HG02840 (cell line): ENCODE data around the gene KRT79.
"Not testable (repeated sequence)": the region's sequence is repeated elsewhere in the genome, so short reads cannot be mapped to it uniquely, and the experiment has no call there.

Experiments used
- ATAC-seq: cut with Tn5 transposase; IDR thresholded peaks from one replicate; pipeline ENCODE4 v1.9.1; 2021; ENCODE audit warnings: mild to moderate bottlenecking, moderate library complexity, moderate number of reproducible peaks; ENCODE audit not compliant: unreplicated experiment, low FRiP score

KRT79 gene

DNA sequence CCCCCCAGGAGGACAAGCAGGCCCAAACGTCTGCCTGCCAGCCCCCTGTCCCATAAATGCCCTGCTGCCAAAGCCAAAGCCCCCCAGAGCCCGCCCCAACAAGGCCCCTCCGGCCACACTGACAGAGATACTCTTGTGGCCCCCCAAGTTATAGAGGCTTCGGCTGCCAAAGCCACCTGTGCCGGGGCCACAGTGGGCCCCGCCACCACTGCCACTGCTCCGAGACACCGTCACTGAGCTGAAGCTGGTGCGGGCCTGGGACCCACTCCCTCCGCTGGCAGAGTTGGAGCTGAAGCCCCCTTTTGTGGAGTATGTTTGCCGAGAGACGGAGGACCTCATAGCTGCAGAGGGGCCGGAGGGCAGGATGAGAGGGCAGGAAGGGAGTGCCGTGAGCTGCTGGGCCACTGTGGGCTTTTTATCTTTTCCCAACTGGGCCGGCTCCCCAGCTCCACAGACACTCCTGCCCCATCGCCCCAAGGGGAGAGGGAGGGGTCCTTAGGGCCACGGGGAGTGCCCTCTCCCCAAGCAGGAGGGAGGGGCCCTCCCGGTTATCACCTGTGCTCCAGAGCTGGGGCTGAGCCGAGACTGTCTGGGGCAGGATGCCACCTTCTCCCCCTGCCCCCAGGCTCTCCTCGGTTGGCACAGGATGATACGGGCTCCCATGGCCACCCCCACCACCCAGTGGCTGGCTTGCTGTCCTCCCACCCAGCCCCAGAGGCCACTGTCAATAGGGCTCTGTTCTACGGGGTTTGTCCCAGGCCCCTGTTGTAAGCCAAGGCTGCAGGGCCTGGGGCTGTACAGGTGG is at the start of gene KRT79:
Gene KRT79, minus strand, starts transcription at position 390 of the 805 bp plus-strand sequence. Its CDS starts 51 bp downstream, at position 339.
- ATAC-seq, result no peak

DNA sequence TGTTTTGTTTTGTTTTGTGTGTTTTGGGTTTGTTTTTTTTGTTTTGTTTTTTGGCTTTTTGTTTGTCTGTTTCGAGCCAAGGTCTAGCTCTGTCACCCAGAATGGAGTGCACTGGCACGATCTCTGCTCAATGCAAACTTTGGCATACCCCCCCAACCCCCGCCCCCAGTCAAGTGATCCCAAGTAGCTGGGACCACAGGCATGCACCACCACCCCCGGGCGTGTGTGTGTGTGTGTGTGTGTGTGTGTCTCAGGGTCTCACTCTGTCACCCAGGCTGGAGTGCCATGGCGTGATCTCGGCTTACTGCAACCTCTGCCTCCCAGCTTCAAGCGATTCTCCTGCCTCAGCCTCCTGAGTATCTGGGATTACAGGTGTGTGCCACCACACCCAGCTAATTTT is 46.4 kb upstream of the KRT79 start:
- ATAC-seq, result not testable (repeated sequence)

DNA sequence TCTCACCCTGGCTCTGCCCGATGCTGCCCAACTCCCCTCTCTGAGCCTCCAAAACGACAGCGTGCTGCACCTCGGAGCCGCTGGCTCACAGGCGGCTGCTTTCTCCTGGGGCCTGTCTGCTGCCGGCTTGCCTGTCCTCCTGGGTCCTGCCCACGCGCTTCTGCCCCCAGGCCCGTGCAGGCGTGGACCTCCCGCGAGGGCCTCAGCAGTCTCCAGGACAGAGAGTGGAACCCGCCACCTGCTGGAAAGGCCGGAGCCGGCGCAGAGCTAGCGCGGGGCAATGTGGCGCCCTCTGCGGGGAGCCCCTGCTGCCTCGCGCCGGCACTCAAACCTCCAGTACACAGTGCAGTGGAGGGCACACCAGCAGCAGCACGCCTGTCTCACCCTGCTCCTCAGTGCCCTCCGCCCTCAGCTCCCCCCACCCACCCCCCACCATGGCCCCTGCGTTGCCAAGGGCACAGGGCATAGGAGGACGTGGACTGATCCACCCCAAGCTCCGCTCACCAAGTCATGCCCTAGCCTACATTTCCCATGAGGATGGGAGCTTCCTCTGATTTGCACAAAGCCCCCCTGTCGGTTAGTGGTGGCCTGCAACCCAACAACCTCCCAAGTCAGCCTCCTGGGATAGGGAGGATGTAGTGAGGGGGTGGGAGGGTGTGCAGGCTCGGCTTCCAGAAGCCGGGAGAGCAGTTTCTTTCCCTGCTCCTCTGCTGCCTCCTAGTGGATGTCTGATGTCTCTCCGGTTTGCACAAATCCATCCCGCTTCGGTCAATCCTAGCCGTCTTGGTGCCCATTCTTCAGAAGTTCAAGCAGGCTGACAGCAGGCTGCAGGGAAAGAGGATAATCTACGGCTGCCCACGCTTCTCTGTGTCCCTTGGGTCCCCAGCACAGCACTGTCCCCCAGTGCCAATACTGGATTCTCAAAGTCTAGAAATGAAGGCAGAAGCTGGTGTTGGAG is 45.6 kb upstream of the KRT79 start:
- no peak for ATAC-seq

DNA sequence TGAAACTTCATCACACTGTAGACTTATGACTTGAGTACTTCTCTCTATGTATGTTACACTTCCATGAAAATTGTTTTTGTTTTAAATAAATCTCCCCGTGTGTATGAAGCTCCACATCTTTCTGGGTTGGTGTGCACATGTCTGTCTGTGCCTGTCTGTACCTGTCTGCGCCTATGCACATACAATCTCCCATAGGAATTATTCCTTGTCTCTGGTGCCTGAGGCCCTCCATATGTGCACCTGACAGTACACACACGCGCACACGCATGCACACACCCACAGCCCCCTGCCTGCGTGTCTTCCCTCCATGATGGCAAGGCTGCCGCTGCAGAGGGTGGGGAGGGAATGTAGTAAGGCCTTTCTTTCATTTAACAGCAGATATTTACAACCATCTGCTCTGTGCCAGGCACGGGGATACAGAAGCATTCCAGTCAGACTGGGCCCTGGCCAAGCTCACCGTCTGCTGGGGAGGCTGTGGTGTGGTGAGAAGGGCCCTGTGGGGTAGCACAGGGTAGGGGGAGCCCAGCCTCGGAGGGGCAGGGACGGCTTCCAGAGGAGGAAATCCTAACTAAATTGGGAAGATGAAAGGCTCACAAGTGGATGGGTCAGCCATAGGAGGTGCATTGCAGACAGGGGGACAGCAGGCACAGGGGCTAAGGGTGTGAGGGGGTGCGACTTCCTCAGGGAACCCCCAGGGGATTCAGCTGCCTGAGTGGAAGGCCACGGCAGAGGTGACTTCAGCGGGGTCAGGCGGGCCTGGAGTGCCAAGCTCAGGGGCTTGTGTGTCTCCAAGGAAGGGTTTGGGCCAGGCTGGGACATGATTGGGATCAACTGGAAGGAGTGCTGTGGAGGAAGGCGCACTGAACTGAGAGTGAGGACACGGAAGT is 44.6 kb upstream of the KRT79 start:
- ATAC-seq, result no peak

DNA sequence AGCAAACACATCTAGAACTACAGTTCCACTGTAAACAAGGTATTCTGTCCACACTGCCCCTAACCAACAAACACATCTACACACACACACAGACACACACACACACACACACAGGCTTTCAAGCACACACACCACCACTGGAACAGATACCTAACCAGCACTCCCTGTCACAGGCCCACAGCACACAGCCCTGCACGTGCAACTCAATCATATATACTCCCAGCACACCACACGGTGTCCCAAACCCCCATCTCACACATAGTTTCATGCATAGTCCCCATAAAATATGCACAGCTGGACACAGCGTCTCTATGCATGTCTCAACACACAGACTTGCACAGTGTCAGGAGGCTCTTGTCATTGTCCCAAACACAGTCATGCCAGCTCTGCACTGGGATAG is 43.1 kb upstream of the KRT79 start:
- no peak for ATAC-seq

DNA sequence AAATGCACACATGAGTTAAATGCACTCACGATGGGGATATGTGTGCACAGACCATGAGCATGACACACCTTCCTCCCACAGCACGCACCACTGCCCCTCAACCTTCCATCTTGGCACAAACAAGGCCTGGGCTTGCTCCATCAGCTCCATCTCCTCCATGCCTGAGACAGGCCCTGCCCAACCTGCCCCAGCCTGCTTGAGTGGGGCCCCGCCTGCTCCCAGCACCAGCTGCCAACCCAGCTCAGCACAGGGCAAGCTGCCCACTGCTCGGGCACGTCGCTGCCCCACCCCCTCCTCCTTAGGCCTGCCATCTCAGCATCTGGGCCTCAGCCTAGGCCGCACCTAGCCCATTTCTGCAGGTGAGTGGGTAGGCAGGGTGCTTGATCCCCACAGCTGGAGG is 42.3 kb upstream of the KRT79 start:
- no peak for ATAC-seq

DNA sequence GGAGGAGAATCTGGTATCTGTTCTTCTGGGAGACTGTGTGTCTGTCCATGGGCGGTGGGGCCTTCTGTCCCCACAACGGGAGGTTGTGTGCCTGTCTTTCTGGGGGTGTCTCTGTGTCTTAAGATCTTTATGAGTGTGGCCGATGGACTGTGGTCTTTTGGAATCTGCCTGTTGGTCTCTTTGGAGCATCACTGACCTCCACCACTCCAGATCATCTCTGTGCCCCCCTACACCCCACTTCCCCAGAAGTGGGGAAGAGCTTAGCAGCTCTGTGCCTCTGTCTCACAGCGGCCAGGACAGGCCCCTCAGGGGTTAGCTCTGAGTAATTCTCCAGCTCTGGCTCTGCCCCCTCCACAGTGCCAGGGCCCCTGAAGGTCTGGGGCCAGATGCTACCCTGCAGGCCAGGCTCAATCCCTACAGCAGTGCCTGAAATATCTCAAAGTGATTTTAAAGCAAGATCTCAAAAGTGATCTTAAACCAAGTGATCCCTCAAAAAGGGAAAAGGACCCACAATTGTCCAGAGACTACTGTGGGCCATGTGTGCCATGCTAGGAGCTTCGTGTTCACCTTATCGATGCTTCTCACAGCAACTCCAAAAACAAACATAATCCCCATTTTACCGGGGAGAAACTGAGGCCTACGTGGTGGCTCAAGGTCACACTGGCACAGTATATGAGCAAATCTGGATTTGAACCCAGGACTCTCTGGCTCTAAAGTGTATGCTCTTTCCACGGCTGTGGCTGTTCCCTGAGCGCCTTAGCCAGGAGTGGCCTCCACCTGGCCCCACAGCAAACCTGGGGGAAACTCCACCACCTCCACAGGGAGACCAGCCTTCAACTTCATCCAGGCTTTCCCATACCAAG is 40.7 kb upstream of the KRT79 start:
- ATAC-seq, result no peak

DNA sequence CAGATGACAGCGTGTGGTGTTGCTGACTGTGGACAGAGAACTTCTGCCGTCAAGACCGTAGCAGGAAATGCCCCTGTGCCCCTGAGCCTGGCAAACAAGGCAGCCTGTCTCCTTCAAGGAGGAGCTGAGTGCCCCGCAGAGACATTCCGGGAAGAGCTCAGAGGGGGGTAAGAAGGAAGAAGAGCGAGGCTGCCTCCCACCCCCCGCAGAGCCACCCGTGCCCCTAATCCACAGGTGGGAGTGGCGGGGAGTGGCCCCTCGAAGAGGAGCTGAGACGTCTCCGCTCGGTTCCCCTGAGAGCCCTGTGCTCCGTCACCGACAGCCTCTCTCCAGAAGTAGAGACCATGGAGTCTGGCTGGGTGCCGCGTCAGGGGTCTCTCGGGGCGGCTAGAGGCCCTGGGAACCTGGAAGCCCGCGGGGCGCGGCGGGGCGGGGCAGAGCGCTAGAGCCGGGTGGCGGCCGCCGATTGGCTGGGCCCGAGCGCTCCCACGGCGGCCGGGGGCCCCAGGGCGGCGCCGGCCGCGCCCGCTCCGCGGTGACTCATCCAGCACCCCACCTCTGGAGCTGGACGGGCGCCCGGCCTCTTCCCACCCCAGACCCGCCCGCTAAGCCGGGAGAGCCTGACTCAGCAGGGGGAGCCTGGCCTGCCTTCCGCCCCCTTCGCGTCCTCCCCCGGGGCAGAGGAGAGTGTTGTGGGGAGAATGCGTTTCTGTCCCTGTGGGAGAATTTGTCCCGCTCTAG is 39.9 kb upstream of the KRT79 start:
- ATAC-seq, result no peak

DNA sequence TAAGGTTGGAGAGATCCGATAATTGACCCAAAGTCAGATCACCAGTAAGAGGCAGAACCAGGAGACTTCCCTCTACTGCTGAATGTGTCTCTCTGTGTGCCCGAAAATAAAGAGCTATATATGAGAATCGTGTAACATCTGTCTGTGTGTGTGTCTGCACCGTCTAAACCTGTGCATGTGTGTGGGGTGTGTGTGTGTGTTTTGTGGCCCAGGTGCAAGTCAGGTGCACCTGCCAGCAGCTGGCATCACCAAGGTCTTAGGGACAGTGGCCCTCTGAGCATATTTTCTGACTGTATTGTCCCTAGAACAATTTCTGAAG is 39.4 kb upstream of the KRT79 start:
- no peak for ATAC-seq

DNA sequence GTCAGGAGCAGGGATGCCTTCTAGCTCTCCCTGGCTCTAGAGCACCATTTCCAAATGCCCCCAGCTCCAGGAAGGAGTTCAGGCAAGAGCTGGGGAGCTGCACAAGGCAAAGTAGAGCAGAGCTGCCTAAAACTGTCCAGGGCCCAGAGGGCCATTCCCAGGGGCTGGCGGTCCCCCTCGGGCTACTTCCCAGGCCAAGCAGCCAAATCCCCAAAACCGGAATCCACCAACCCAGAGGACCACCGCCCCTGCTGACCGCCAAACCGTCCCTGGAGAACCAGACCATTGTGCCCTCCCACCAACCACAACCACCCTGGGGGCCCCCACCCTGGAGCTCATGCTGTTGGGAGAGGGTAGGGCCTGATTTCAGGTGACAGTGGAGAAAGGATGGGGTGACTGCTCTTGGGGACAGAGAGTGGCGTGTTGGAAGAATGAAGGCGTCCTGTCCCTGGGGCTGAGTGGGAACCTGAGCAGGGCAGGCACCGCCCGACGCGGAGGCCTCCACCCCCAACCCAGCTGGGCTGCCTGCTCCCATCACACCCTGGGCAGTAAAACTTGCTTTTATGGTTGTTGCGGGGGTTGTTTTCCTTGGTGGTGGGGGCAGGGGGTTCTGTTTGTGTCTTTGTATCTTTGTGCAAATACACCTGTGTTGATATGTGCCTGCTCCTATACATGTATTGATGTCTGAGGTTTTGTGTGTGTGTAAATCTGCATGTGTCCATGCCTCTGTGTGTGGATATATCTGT is 38.7 kb upstream of the KRT79 start:
- ATAC-seq, result no peak

DNA sequence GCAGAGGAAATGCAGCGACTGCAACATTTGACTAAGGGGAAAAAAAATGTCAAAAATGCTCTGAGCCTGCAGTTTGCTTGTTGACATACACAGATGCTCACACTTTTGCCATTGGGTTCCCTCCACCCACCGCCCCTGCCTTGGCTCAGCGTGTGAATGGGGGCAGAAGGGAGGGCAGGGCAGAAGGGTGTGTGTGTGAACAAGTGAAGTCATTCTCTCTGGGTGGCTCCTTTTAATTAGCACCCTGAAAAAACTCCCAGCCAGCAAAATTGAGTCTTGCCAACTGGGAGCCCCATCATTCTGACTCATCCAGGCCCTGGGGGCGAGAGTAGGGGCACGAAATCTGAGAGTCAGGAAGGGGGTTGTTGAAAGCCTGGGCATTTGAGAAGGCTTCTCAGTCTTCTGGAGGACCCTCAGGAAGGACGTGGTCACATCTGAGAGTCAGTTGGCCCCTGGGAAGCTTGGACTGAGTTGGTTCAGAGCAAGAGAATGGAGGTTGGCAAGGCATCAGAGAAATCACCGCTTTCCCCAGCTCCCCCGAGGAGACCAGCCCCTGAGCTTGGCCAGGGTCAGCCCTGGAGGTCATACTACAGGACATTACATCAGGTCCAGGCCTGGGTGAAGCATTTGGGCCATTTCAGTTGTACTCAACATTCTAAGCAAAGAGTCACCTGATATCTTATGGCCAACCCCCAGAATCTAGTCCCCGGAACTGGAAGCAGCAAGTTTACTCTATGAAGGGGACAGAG is 37.4 kb upstream of the KRT79 start:
- ATAC-seq, result no peak

DNA sequence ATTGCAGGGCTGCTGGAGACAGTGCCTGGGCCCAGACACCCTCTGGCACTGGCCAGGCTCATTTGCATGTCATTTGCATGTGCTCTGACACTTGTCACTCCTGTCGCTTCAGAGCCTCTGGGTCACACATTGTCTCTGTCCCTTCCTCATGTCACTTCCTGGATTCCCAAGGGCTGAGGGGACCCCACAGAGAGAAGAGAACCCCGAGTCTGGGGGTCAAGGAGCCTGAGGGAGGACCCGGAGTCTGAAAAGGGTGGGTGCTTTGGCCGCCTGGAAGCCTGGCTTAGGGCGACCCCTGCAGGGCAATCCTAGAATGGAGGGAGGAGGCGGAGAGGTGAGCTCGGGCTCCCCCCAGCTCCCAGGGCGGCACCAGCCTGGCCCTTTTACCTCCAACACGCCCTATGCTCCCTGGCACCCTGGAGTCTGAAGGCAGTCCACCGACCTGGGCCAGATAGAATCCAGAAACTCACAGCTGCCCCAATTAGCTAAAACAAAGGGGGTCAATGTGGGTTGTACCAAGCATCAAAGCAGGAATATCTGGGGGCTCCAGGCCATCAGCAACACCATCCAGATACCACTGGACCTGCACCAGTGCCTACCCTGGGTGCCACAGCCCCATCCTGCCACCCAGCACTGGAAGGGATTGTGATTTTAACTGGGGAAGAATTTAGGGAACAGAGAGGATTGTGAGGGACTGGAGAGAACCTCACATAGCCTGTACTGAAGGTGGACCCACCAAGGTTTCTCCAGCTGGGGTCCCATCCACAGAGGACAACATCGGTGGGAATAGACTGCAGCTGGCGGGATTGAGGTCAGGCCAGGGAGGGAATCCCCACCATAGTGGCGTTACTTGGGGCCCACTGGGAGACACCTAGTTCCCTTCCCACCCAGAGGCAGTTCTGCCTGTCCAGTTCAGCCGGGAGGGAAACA is 36.5 kb upstream of the KRT79 start:
- ATAC-seq, result no peak

DNA sequence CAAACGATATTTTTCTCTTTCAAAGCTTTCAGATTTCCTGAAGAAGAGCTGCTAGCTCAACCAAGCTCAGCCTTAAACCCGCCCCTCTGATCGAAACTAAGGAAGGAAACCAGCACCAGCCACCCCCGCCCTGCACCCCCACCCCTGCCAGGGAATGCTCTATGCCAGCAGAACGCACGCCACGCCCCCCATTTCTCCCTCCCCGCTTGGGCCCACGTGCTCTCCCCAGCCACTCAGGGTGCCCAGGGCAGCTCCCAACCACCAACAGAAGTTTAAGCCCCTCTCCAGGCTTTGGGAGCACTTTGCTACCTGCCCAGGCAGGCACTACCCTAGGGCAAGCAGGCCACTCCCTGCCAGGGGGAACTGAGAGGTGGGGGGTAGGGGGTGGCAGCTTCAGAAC is 33.5 kb upstream of the KRT79 start:
- ATAC-seq, result no peak

DNA sequence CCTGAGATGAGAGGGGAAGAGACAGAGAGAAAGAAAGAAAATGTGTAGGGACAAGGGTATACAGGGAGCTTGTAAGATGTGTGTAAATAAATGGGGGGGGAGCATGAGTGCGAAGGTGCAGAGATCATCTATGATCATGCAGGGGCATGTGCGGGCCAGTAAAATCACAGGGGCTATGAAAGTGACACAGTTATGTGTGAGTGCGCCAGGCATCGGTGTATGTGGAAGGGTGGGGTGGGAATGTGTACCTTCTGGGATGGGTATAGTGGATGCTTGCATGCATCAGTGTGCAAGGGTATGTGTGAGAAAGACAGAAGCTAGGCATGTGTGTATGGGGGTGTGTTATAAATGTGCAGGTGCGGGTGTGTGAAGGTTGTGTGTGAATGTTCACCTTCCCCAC is 33.0 kb upstream of the KRT79 start:
- no peak for ATAC-seq

DNA sequence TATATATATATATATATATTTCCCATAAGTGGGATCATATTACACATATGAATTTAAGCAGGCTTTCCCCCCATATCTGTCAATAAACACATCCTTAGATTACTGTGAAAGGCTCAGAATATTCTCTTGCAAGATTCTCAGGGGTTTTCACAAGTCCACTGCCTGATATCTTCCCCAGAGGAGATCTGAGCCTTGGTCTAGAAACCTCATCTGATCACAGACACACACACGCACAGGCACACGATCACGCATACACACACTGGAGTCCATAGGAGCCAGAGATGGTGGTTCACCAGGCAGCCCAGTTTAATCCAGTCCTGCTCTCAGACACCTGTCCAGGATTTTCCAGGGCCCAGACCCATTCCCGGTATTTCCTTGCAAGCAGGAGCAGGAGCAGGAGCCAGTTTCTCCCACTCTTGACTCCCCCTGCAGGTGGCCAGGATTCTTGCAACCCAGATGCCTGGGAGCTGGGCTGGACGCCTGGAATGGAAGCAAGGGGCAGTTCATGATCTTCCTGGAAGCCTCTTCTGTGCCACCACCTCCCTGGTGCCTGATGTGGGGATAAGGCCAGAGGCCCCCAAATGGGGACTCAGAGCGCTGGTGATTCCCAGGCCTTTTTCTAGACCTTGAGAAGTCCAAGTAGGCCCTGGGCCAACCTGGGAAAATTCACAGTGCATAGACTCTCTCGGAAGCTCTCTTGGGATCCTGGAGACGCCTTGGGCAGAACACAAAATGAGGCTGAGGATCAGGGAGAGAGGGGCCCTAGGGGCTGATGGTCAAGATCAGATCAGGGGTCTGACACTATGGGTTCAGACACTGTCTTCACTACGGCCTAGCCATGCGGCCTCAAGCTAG is 31.2 kb upstream of the KRT79 start:
- no peak for ATAC-seq

DNA sequence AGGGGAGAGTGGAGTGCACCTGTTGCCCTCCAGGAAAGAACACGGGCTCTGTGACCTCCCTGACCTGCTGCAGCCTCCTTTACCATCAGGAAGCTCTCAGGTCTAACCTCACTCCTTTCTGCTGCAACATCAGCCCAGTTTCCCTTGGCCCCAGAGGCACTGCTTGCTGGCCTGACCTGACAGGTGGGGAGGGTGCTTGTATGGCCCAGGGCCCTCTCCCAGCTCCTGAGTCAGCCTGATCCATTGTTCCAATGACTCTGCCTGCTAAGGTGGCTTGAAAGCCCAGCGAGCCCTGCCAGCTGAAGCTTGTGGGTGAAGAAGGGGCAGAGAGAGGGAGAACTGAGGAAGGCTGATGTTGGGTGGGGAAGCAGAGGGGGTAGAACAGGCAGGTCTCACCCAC is 27.9 kb upstream of the KRT79 start:
- ATAC-seq, result no peak
